ENCODE measurements around the gene ADGRG3.

DNA sequence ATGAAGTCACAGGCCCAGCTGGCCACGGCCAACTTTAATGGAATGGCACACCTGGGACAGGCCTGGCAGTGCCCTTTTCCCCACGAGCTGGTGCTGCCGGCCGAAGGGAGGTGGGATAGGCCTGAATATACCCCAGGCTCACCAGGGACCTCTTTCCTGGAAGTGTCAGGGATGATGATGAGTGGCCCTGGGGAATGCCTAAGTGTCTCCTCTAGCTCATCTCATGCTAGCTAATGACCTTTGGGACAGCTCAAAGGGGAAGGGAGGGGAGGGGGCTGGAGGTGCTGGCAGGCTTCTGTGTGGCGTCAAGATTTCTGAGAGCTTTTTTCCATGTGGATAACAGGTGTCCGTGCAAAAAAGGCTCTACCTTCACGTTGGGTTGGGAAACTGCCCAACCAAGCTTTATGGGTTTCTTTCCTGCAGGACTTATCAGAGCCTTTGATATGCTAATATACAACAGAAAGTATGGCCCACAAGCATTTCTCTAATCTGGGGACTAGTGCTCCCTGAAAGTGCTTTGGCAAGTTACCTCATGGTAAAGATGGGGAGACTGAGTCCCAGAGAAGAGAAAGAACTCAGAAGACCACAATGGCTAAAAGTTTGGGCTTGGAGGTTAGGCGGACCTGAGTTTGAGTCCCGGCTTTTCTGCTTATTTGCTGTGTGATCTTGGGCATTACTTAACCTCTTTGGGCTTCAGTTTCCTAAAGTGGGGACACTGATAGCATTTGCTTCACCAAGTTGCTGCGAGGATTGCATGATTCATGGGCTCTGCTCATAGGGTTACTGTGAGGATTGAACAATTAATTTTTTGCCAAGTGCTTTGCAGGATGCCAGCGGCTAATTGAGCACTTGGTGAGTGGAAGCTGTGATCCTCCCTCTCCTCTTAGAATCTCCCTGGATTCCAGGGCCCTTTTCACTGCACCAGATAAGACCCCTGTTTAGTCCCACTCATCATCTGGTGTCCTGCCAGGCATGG, 25.7 kb upstream of the ADGRG3 start:
- TF ChIP-seq, protein P1, sequence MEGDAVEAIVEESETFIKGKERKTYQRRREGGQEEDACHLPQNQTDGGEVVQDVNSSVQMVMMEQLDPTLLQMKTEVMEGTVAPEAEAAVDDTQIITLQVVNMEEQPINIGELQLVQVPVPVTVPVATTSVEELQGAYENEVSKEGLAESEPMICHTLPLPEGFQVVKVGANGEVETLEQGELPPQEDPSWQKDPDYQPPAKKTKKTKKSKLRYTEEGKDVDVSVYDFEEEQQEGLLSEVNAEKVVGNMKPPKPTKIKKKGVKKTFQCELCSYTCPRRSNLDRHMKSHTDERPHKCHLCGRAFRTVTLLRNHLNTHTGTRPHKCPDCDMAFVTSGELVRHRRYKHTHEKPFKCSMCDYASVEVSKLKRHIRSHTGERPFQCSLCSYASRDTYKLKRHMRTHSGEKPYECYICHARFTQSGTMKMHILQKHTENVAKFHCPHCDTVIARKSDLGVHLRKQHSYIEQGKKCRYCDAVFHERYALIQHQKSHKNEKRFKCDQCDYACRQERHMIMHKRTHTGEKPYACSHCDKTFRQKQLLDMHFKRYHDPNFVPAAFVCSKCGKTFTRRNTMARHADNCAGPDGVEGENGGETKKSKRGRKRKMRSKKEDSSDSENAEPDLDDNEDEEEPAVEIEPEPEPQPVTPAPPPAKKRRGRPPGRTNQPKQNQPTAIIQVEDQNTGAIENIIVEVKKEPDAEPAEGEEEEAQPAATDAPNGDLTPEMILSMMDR (IDR thresholded peaks at IDR 0.05; ENCODE audit: borderline replicate concordance, extremely low read depth, low read length, poor library complexity, severe bottlenecking): no peak
- TF ChIP-seq EZH2 (IDR thresholded peaks at IDR 0.05; ENCODE audit: borderline replicate concordance, low read depth, low read length, severe bottlenecking): no peak
